ENCODE data around the gene CCDC142. TPM values are rescaled to one million over a fixed set of nuclear protein-coding genes. Genes with fewer than 3 reads are reported as not detected.

The CCDC142 gene, protein sequence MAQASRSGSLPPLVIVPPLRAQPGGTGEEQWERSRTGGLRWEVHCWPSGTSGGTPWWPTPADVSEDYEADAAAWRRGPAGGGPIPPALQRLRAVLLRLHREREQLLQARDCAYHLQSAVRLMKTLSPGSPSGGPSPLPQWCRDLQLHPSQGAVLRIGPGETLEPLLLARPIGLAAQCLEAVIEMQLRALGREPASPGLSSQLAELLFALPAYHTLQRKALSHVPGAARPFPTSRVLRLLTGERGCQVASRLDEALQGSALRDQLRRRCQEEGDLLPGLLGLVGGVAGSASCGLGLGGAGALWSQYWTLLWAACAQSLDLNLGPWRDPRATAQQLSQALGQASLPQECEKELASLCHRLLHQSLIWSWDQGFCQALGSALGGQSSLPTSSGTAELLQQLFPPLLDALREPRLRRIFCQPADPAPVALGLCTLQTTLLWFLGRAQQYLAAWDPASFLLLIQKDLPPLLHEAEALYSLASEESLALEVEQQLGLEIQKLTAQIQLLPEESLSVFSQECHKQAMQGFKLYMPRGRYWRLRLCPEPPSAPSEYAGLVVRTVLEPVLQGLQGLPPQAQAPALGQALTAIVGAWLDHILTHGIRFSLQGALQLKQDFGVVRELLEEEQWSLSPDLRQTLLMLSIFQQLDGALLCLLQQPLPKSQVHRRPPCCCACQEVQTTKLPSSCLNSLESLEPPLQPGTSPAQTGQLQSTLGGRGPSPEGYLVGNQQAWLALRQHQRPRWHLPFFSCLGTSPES
- 9.8 and 10.6 TPM in 2 replicates for total RNA-seq

DNA sequence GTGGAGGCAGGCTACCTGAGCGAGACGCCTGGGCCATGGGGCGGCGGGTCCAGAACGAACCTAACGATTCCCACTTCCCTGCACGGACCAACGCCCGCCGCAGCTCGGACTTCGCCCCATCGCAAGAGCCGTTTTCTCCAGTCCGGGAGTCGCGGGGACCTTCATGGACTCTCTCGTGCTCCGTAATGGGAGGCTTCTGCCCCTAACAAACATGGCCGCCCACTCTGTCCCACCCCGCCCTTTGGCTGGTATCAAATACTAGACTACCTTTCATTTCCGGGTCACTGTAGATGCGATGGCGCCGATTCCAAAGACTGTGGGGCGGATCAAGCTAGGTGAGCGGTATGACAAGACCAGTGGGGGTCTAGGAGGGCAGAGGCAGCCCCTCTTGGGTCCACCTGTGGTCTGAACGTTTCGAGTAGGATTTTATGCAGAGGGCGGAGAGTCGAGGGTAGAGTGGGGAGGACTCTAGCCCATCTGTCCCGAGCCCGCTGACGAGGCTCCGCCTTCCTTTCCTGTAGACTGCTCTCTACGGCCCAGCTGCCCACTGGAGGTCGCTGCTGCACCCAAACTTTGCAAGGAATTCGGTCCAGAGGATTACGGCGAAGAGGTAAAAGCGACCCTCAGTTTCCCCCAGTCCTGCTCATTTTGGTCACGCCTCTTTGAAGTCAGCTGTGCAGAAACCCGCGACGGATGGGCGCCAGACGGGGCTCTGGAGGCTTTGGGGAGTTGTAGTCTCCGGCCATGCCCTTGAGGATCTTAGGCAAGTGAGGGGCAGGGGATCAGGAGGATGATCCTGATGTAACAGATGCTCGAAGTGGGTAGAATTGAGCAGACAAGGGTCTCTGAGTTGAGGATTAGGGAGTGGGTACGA lies at the start of gene CCDC142, which contains the start of gene TTC31:
Gene CCDC142 (minus strand): TSS at position 198 of the 874 bp plus-strand sequence. CDS start 161 bp downstream, at position 37.
Gene TTC31 (plus strand): TSS at position 281 of the 874 bp plus-strand sequence. CDS start 15 bp downstream, at position 296.

DNA sequence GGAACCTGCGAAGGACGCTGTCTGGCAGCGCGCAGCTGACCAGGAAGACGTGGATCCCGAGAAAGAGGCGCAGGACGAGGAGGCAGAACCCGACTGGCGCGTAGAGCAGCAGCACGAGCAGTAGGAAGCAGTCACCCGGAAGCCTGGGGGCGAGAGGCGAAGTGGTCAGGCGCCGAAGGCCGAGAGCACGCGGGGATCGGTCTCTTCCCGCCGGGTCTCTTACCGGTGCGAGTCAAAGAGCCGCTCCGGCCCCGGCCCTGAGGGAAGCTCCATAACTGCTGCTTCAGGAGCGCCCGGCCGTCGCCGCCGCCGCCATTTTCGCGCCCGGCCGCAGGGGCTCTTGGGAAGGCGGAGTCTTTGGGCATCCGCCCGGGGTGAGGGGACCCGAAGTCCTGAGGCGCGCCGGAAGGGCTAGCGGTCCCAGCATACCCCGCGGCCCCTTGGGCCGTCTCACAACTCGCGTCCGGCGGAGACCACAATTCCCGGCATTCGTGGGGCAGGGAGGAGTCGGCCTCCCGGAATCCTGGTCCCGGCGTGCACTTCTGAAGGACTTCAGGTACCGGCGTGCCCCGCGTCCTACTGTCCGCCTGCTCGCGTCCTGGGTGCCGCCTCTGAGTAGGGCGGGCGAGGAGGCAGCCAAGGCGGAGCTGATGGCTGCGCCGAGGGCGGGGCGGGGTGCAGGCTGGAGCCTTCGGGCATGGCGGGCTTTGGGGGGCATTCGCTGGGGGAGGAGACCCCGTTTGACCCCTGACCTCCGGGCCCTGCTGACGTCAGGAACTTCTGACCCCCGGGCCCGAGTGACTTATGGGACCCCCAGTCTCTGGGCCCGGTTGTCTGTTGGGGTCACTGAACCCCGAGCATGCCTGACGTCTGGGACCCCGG lies 46.8 kb upstream of the CCDC142 start, which contains the start of the genes AUP1 and HTRA2:
Gene AUP1 (minus strand): TSS at position 350 of the 882 bp plus-strand sequence. CDS start 77 bp downstream, at position 273.
Gene HTRA2 (plus strand): TSS at position 577 of the 882 bp plus-strand sequence. CDS start 74 bp downstream, at position 651.

DNA sequence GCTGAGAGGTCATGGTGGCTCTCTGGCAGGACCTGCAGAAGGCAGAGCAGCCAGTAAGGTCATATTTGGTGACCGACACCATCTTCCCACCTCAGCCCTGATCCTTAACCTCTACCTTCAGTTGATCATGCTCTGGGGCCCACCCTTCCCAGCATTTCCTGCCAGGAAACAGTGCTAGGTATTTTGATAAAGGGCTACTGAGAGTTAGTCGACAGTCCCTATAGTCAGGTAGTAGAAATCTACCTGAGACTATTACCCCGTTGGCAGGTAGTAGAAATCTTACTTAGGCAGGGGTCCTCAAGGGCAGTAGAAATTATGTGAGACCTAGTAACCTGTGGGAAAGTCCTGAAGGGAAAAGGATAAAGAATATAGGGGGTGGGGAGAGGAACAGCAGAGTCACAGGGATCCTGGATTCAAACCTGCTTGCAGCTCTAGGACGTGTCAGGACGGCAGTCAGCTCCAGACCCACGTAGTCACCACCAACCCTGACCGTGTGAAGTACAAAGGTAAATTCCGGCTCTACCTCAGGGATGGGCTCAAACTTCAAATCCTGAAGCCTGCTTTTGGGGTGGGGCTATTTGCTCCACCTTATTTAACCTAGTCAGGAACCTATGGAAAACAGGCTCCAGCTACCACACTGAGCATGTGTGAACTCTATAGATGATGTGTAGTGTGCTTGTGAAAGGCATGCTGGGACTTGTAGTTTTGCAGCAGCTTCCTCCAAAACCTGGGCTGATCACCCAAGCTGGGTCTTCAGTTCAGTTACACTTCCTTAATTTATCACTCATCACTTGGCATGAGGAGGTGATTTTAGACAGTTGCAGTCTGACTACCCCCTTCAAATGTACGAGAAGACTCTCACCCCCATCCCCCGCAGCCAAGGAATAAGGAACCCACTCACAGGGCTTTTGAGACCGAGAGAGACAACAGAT lies 43.2 kb upstream of the CCDC142 start, which contains the start of gene DQX1:
Gene DQX1 (minus strand): TSS at position 515 of the 932 bp plus-strand sequence. CDS start 502 bp downstream, at position 13.

DNA sequence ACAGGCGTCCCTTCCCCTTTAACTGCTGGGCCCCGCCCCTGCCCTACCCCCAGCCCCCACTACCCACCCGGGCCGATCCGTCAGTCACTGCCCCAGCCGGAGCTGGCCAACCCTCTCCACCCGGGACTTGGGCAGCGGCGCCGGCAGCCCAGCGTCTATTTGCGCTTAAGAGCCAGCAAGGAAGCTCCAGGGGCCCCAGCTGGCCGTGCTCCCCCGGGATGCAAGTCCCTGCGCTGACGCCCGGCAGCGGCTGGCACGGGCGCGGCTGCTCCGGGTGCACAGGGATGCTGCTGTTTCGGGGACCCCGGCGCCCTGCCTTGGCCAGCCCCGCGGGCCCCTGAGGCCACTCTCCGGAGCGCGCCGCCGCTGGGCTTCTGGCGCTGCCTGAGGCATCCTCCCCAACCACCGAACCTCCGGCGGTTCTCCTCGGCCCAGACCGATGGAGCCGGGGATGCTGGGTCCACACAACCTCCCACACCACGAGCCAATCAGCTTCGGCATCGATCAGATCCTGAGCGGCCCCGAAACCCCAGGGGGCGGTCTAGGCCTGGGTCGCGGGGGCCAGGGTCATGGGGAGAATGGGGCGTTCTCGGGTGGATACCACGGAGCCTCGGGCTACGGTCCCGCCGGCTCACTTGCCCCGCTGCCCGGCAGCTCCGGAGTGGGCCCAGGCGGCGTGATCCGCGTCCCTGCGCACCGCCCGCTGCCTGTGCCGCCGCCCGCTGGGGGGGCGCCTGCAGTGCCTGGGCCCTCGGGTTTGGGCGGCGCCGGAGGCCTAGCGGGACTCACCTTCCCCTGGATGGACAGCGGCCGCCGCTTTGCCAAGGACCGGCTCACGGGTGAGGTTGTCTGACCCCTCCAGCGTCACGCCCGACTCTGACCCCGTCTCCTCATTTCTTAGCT lies 31.8 kb upstream of the CCDC142 start, which contains the start of gene TLX2:
Gene TLX2 (plus strand): TSS at position 83 of the 903 bp plus-strand sequence. CDS start 357 bp downstream, at position 440.

DNA sequence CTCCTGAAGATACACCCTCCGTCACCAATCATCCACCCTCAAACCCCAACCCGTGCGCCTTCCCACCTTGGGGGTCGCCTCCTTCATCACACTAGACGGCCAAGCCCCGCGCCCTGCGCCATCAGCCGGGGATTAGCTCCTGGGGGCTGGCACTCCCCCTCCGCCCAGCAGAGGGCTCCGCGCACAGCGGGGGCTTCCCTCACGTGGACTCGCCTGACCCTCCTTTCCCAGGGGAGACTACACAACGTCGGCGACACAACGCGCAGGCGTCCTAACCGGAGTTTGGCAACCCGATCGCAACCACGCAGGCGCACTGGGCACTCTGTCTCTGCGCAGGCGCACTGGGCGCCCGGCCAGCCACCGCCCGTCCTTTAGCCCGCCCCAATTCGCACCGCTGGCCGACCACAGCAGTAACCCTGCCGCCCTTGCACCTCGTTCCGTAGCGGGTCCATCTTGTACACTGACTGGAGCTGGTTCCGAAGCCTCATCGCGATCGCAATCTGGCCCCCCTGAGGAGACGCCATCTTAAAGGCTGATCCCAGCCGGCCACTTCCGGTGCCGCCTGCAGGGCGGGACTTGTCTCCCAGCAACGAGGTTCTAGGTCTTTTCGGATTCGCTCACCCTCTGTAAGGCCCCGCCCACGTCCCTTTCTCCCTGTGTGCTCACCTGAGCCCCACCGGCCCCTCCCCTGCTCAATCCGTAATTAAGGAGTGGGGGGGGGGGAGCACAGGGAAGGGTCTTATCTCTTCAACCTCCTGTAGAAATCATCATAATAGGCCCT lies 24.5 kb upstream of the CCDC142 start, which contains the start of gene PCGF1:
Gene PCGF1 (minus strand): TSS at position 551 of the 781 bp plus-strand sequence. CDS start 27 bp downstream, at position 524.

DNA sequence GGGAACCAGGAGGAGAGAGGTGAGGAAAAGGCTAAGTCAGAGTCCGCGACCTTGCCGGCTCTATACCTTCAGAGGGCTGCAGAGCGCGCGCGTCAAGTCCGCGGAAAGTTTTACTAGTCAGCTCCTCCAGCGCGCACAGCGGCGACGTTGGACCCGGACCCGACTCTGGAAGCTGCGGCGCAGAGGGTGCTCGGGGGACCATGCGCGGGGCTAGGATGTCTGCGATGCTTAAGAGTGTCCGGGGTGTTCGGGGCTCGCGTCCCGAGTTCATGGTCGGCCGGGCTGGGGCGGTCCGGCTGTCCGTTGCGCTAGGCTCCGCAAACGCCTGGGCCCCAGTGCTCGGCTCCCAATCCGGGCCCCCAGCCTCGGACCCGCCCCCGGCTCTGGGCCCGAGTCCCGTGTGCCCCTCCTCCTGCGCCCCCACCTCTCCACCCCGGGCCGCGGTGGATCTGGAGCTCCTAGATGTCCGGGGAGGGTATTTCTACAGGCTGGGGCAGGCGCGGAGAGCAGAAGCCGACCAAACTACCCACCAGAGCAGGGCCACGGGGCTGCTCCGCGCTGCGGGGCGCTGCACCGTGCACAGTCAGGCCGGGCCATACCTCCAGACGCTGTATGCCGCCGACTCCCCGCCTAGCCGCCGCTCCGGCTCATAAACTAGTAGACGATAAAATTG lies 16.6 kb upstream of the CCDC142 start, which contains the start of gene LBX2:
Gene LBX2 (minus strand): TSS at position 337 of the 673 bp plus-strand sequence. CDS start 66 bp downstream, at position 271.

DNA sequence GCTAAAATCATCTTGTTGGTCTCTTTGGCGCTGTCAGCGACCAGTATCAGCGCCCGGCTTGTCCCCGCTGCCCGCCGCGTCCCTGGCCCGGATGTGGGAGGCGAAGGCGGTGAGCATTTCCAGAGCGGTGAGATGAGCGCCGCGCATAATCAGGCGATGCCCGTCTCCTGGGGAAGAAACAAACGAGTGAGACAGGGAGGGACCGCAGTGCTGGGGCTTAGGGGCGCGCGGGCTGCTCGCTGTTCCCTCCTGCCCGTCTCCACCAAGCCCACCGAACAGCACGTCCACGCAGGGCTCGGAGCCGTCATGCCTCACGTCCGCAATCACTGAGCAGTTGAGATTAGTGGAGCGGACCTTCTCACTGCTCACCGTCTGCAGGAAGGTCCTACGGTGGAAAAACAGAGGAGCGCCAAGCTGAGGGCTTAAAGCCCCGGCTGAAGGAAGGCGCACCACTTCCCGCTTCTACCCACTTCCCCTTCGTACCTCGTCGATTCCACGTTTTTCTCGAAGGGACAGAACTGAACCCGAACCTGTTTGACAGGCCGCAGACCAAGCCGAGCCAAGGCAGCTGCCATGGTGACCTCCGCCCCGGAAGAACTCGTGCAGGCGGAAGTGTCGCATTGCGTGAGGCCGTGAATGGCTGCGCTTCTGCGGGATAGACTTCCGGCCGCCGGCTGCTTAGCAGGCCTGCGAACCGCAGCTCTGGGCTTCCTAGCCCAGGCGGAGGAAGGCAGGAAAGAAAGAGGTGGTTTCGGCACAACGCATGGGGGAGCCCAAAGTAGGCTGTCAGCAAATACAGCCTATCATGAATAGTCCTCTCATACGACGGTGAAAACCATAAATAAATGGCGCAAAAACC lies 10.5 kb downstream of the CCDC142 start, which contains the start of gene MRPL53:
Gene MRPL53 (minus strand): TSS at position 595 of the 859 bp plus-strand sequence. CDS start 20 bp downstream, at position 575.

DNA sequence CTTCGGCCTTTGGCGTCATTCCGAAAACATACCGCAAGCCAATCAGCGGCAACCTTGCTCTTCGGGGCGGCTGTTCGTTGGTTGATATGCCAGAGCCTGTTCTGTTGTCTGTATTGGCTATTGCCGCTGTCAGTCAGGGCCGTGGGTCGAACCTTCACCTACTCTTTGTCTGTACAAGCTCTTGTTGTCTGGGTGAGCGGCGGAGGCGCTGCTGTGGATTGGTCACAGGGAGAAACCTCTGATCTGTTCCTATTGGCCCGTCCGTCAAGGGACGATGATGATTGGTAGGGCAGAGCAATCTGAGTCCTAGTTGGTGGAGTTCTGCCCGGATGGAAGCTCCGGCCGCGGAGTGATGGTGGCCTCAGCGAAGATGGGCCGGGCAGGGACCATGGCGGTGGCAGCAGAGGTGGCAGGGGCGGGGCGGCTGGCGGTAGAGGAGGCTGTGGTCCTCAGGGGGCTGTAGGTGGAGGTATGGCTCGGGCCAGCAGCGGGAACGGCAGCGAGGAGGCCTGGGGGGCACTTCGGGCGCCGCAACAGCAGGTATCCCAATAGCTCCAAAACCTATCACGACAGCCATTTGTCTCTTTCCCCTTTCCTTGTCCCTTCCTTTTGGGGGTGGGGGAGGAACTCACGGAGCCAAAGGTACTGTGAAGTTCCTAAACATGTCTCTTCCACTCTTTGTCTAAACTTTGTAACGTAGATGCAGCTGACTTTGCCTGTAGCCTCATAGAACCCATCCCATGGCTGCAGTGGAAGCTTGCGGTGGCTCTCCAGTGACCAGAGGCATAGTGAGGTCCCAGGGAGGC lies 24.5 kb downstream of the CCDC142 start, which contains the start of gene WBP1:
Gene WBP1 (plus strand): TSS at position 307 of the 806 bp plus-strand sequence. CDS start 165 bp downstream, at position 472.

DNA sequence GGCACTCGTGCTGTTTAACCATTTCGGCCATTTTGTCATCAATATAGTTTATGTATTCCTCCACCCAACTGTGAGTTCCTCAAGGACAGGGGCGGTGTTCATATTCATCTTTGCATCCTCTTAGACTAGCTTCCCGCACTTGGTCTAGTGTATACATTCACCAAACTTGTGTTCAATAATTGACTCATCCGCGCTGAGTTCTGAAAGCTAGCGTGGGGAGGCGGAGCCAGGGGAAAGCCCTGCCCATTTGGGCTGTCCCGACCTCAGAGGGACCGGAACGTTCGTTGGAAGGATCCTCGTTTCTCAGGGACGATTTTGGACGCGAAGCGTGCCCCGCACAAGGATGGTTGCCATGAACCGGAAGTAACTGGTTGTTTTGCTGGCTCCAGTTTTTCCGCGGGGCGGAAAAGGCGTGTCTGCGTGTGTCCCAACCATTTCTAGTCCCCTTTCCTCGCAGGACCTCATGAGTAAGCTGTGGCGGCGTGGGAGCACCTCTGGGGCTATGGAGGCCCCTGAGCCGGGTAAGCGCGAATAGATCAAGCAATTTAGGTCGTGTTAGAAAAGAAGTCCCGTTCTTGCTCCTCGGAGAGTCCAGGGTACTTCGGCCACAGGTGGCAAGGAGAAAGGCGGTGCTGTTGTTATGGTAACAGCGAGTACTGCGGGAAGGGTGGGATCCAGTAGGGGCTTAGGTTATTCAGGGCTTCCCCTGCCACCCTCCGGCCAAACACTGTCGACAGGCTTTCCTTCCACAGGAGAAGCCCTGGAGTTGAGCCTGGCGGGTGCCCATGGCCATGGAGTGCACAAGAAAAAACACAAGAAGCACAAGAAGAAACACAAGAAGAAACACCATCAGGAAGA lies 27.9 kb downstream of the CCDC142 start, which contains the start of gene INO80B:
Gene INO80B (plus strand): TSS at position 434 of the 858 bp plus-strand sequence. CDS start 30 bp downstream, at position 464.

DNA sequence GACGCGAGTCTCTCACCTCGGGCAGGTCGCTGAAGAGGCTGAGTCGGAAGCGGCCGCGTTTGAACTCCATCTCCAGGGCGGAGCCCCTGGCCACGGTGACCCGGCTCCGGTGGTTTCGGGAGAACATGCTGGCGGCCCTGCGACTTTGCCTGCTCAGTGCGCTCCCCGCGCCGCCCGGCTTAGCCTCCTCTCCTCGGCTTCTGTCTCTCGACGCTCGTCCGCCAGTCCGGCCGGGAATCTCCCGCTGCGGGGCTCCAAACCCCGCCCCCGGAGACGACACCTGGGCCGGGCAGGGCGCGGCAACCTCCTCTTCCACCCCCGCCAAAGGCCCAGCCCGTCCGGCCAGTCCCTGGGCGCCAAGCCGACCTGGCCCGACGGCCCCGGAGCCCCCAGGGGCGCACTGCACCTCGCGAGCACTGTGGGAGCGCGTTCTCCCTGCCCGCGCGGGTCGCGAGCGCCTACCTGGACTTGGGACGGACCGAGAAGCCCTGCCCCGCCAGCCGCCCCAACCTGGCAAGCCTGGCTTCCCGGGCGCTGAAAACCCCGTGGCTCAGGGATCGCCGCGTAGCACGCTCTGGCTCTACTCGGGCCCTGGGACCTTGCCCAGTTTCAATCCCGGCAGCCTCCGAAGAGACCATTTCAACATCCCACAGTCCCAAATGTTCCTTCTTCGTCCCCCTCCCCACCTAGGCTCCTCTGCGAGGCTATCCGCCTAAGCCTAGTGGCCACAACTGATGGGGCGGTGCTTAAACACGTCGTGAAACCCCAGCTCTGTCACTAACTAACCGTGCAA lies 40.9 kb downstream of the CCDC142 start, which contains the start of gene RTKN:
Gene RTKN (minus strand): TSS at position 248 of the 793 bp plus-strand sequence. CDS start 121 bp downstream, at position 127.

